Neural crest cell (in vitro differentiated cells): ENCODE data around the gene FAM180B. TPM values are rescaled to one million over a fixed set of nuclear protein-coding genes. Genes with fewer than 3 reads are reported as not detected.

Experiments used
- DNase-seq: peaks from one replicate; pipeline ENCODE4 v3.0.0; 2021; ENCODE audit warnings: low read depth, mixed read lengths, low spot score
- H3K27ac Mint-ChIP-seq: one replicate; pipeline ENCODE4 v1.8.0; 2021; ENCODE audit warnings: mild to moderate bottlenecking, mixed read lengths; ENCODE audit not compliant: unreplicated experiment
- H3K27me3 Mint-ChIP-seq: 2 replicates; pipeline ENCODE4 v1.8.0; 2021; ENCODE audit warnings: low read depth, mild to moderate bottlenecking, mixed read lengths
- H3K36me3 Mint-ChIP-seq: 2 replicates; pipeline ENCODE4 v1.8.0; 2021; ENCODE audit warnings: low read depth, mild to moderate bottlenecking, mixed read lengths
- H3K4me1 Mint-ChIP-seq: 2 replicates; pipeline ENCODE4 v1.8.0; 2021; ENCODE audit warnings: mixed read lengths
- H3K4me3 Mint-ChIP-seq: one replicate; pipeline ENCODE4 v1.8.0; 2021; ENCODE audit warnings: mild to moderate bottlenecking, mixed read lengths
- H3K9me3 Mint-ChIP-seq: 2 replicates; pipeline ENCODE4 v1.8.0; 2021; ENCODE audit warnings: mixed read lengths
- CTCF ChIP-seq: fragments of 200-600 bp; sonication (generic); conservative IDR thresholded peaks from 2 replicates; pipeline ENCODE4 v1.5.0; 2021; ENCODE audit warnings: antibody characterized with exemption, mild to moderate bottlenecking
- total RNA-seq: library from RNA; stranded (reverse); gene quantifications from 2 replicates; pipeline ENCODE4 v1.2.1, GENCODE V29; 2021

The FAM180B gene
- total RNA-seq, 1 donor from 2014 or later: 0.35 TPM

- H3K4me1 Mint-ChIP-seq: no peaks in the 10 kb centered on the region
- no peaks in the 10 kb centered on the region for H3K27me3 Mint-ChIP-seq
- TF ChIP-seq CTCF: no peak
- peaks cover 4% of the 10 kb centered on the region for H3K36me3 Mint-ChIP-seq
- H3K9me3 Mint-ChIP-seq: no peaks in the 10 kb centered on the region
- no peak overlapping the region for H3K27ac Mint-ChIP-seq
- H3K4me3 Mint-ChIP-seq: no peak overlapping the region
- no peak for DNase-seq
Observed at GRCh38 chr11:47615249-47615648, 28.8 kb downstream of the FAM180B start.

- no peak overlapping the region for H3K4me3 Mint-ChIP-seq
- peak; percentile 63 for TF ChIP-seq CTCF
- peak; percentile 39 for DNase-seq
- peaks cover 4% of the 10 kb centered on the region for H3K36me3 Mint-ChIP-seq
- no peaks in the 10 kb centered on the region for H3K9me3 Mint-ChIP-seq
- H3K4me1 Mint-ChIP-seq: peaks cover 8% of the 10 kb centered on the region
- H3K27ac Mint-ChIP-seq: no peak overlapping the region
- H3K27me3 Mint-ChIP-seq: no peaks in the 10 kb centered on the region
Observed at GRCh38 chr11:47616726-47617416, 30.4 kb downstream of the FAM180B start.

GRCh38 chr11:47617417-47617809 is 30.9 kb downstream of the FAM180B start:
- peaks cover 4% of the 10 kb centered on the region for H3K36me3 Mint-ChIP-seq
- H3K9me3 Mint-ChIP-seq: no peaks in the 10 kb centered on the region
- no peak for TF ChIP-seq CTCF
- H3K4me3 Mint-ChIP-seq: no peak overlapping the region
- no peaks in the 10 kb centered on the region for H3K27me3 Mint-ChIP-seq
- peaks cover 8% of the 10 kb centered on the region for H3K4me1 Mint-ChIP-seq
- no peak overlapping the region for H3K27ac Mint-ChIP-seq
- no peak for DNase-seq

- no peaks in the 10 kb centered on the region for H3K27me3 Mint-ChIP-seq
- no peak for TF ChIP-seq CTCF
- no peaks in the 10 kb centered on the region for H3K9me3 Mint-ChIP-seq
- peaks cover 8% of the 10 kb centered on the region for H3K36me3 Mint-ChIP-seq
- DNase-seq: no peak
- H3K27ac Mint-ChIP-seq: peak overlapping the region; percentile 71
- H3K4me1 Mint-ChIP-seq: peaks cover 8% of the 10 kb centered on the region
- H3K4me3 Mint-ChIP-seq: no peak overlapping the region
Observed at GRCh38 chr11:47620836-47621378, 34.4 kb downstream of the FAM180B start.

GRCh38 chr11:47626234-47626633 is 39.8 kb downstream of the FAM180B start:
- TF ChIP-seq CTCF: no peak
- no peak for DNase-seq
- Mint-ChIP-seq H3K9me3 (no peaks in the 10 kb centered on the region), H3K36me3 (peaks cover 9% of the 10 kb centered on the region), H3K27ac (no peak overlapping the region), H3K27me3 (no peaks in the 10 kb centered on the region), H3K4me3 (no peak overlapping the region), H3K4me1 (peaks cover 2% of the 10 kb centered on the region)
